A673 (cell line): Measurements from ENCODE around the gene GLYATL3.

Source experiments
- CTCF ChIP-seq: fragments of 300-800, 200-600 bp; sonication (generic); conservative IDR thresholded peaks from 2 replicates; pipeline ENCODE4 v1.5.1; 2017; ENCODE audit warnings: low read depth, mild to moderate bottlenecking, antibody characterized with exemption, low read length, moderate library complexity, mixed read lengths
- EZH2 ChIP-seq: fragments of 200-600 bp; sonication (generic); IDR thresholded peaks from 2 replicates; pipeline ENCODE4 v1.6.1; 2017; ENCODE audit warnings: borderline replicate concordance, low read depth, mild to moderate bottlenecking, mixed read lengths, antibody characterized with exemption, low read length; ENCODE audit not compliant: poor library complexity, severe bottlenecking

- TF ChIP-seq CTCF (no peak), EZH2 (no peak)
These were observed 65.5 kb downstream of the GLYATL3 start for GRCh38 chr6:49565261-49565660.
